Fibroblast of lung (primary cell): Measurements from ENCODE around the gene TOR1AIP2.

Source experiments
- CTCF ChIP-seq, 2 donors: IDR thresholded peaks in 1 of 2; conservative IDR thresholded peaks in 1 of 2; 1 replicate in 1 of 2; 2 replicates in 1 of 2; pipeline ENCODE4 v1.5.1; 2011 to 2012; ENCODE audit warnings: low read length in 2 of 2, control low read depth in 1 of 2, inconsistent platforms in 1 of 2, low read depth in 1 of 2, mild to moderate bottlenecking in 1 of 2
- EZH2 ChIP-seq: IDR thresholded peaks from 2 replicates; pipeline ENCODE4 v1.5.1; 2012; ENCODE audit warnings: low read length, control low read depth, mild to moderate bottlenecking; ENCODE audit errors: missing control alignments

- TF ChIP-seq CTCF (conservative IDR thresholded peaks at IDR 0.05 in 1 of 2, IDR thresholded peaks at IDR 0.05 in 1 of 2; ENCODE audit: low read depth in 1 of 2, low read length in 2 of 2) (no peak), EZH2 (no peak)
Measured at GRCh38 chr1:179815641-179816040, 62.0 kb downstream of the TOR1AIP2 start.
